ENCODE results near the gene FAM149B1.

FAM149B1 gene

DNA sequence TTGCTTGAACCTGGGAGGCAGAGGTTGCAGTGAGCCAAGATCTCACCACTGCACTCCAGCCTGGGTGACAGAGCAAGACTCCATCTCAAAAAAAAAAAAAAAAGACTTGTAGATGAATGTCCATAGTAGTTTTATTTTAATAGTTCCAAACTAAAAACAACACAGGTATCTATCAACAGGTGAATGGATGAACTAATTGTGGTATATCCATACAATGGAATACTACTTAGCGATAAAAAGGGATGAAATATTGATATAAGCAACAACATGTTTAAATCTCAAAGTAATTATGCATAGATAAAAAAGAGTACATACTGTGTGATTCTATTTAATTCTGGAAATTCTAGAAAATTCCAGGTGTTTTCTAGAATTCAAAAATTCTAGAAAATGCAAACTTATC, 122.0 kb downstream of the FAM149B1 start:
- no peak for DNase-seq

GRCh38 chr10:73293461-73293860, 125.5 kb downstream of the FAM149B1 start:
- no peak for DNase-seq
